Fibroblast of upper back skin (primary cell): ENCODE measurements around the gene AQP12A.
"Not testable (repeated sequence)": the region's sequence is repeated elsewhere in the genome, so short reads cannot be mapped to it uniquely, and the experiment has no call there.

Source experiments
- DNase-seq: peaks from one replicate; pipeline ENCODE4 v3.0.0-alpha.2; 2013

The AQP12A gene, protein sequence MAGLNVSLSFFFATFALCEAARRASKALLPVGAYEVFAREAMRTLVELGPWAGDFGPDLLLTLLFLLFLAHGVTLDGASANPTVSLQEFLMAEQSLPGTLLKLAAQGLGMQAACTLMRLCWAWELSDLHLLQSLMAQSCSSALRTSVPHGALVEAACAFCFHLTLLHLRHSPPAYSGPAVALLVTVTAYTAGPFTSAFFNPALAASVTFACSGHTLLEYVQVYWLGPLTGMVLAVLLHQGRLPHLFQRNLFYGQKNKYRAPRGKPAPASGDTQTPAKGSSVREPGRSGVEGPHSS

DNA sequence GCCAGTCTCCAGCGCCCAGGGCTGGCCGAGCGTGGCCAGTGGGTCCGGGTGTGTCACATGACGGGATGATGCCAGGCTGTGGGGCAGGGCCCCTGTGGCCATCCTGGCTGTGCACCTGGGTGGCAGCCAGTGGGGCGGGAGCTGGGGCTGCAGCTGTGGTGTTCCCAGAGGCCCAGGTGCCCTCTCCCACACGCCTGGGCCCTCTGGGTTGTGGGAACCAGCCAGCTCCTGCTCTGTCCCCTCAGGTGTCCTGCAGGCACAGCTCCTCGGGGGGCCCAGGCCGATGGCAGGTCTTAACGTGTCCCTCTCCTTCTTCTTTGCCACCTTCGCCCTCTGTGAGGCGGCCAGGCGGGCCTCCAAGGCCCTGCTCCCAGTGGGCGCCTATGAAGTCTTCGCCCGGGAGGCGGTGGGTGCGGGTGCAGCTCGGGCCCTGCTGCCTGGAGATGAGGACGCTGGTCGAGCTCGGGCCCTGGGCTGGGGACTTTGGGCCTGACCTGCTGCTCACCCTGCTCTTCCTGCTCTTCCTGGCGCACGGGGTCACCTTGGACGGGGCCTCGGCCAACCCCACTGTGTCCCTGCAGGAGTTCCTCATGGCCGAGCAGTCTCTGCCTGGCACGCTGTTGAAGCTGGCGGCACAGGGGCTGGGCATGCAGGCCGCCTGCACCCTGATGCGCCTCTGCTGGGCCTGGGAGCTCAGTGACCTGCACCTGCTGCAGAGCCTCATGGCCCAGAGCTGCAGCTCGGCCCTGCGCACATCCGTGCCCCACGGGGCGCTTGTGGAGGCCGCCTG is at the start of gene AQP12A:
Gene AQP12A (plus strand): TSS at position 236 of the 790 bp plus-strand sequence. CDS start 48 bp downstream, at position 284.
- not testable (repeated sequence) for DNase-seq

- DNase-seq: no peak
Measured at GRCh38 chr2:240642061-240642805, 49.4 kb upstream of the AQP12A start.

DNA sequence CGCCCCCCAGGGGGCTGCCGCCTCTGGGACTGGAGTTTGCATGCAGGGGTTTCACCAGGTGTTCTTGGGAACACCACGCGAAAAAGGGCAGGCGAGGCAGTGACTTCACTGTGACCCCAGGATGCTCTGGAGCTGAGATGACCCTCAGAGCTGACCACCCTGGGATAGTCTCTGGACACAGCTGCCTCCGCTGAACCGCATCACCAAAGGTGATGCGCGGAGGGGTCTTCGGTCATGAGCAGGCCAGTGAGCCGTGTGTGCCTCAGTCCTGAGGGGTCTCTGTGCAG is 48.9 kb upstream of the AQP12A start:
- no peak for DNase-seq

DNA sequence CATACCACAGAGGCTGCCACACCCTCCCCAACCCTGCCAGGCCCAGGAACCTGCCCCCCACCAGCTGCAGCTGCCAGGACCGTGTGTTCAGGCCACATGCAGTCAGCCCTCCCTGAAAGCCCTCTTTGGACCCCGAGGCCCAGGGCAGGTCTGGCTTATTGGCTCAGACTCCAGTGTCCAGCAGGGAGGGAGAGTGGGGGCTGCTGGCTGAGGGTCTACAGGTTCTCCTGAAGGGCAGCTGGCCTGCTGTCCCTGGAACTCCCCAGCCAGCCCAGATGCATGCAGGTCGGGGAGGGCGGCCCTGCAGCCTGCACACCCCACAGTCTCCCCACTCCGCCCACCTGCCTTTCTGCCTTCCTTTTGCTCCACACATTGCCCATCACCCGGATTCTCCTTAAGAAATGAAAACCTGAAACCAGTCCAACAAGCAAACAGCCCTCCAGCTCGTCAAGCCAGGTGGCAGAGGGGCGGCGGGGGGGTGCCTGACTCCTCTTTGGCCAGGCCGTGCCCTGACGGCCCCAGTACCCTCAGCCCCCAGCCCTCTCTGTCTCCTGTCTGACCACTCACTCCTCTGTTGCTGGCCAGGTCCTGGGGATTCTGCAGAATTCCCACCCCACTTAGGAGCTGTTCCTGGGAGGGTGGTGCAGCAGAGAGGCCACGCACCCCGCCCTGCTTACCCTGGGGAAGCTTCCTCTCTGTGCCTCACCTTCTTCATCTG is 48.4 kb upstream of the AQP12A start:
- DNase-seq: no peak

- DNase-seq: no peak
Measured at GRCh38 chr2:240643811-240644150, 47.9 kb upstream of the AQP12A start.

- DNase-seq: no peak
Measured at GRCh38 chr2:240644171-240644651, 47.5 kb upstream of the AQP12A start.

GRCh38 chr2:240644859-240645301 is 46.8 kb upstream of the AQP12A start:
- DNase-seq: no peak

- DNase-seq: no peak
Measured at GRCh38 chr2:240645346-240645745, 46.3 kb upstream of the AQP12A start.

- DNase-seq: no peak
Measured at GRCh38 chr2:240645801-240646175, 45.9 kb upstream of the AQP12A start.

- no peak for DNase-seq
Measured at GRCh38 chr2:240646176-240646899, 45.3 kb upstream of the AQP12A start.

DNA sequence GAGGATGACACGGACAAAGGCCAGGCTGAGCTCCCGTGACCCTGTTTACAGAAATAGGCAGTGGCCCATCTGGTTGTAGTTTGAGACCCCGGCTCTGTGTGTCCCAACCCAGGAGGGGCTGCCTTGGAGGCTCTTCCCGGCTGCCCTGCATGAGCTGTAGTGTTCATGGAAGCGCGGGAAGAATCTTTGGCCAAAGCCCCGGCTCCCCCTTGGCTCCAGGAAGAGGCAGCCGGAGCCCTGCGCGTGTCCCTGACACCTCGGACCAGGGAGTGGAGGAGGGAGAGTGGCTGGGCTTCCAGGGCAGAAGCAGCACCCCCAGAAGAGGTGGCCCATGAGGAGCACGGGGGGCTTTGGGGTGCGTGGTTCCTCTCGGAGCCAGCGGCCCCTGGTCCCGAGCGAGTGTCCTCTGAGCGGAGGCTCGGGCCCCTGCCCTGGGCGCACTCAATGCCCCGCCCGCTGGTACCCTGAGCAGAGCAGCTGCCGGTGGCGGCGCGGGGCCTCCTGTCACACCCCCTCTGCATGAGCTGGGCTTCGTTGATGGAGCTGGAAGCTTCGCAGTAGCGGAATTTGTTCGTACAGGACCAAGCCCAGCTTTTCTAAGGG is 44.7 kb upstream of the AQP12A start:
- DNase-seq: no peak

DNA sequence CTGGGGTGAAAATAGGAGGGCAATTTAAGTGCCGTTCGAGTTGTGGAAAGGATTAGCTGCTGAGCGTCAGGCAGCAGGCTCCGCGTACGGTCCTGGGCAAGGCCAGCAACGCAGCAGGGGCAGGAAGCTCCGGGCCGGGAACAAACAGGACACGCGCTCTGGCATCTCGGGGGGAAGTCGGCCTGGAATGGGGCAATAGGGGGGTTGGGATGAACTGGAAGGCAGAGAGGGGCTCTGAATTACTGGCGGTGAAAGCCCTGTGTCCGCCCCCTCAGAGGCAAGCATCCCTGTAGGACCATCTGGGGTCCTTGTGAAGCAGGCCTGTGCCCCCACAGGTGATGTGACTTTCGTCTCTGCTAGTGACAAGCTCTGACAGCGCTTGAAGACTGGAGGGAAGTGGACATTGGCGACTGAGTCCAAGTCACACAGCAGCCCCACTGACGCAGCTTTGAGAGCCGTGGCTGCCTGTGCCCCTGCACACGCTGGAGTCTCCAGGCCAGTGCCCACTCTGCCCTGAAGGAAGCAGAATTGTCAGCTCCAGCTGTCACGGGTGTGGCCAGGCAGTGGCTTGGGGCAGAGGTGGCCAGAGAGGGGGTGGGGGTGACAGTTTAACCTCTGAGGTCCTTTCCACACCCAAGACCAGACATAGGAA is 44.0 kb upstream of the AQP12A start:
- no peak for DNase-seq

GRCh38 chr2:240648155-240648649 is 43.5 kb upstream of the AQP12A start:
- no peak for DNase-seq

GRCh38 chr2:240648650-240649275 is 42.9 kb upstream of the AQP12A start:
- no peak for DNase-seq

- no peak for DNase-seq
Measured at GRCh38 chr2:240649331-240649730, 42.3 kb upstream of the AQP12A start.

- DNase-seq: no peak
Measured at GRCh38 chr2:240650254-240650965, 41.3 kb upstream of the AQP12A start.

DNA sequence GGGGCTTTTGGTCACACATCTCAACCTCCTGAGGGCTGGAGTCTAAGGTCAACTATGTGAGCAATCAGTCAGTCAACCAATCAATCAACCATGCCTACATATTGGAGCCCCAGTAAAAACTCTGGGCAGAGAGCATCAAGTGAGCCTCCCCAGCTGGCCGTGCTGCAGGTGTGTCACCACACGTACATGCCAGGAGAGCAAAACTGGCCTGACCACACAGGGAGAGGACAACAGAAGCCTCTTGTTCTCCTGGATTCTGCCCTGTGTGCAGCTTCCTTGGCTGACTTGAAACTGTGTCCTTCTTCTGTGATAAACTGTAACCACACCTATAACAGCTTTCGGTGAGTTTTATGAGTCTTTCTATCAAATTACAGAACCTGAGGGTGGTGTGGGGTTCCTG is 40.5 kb upstream of the AQP12A start:
- DNase-seq: no peak

DNA sequence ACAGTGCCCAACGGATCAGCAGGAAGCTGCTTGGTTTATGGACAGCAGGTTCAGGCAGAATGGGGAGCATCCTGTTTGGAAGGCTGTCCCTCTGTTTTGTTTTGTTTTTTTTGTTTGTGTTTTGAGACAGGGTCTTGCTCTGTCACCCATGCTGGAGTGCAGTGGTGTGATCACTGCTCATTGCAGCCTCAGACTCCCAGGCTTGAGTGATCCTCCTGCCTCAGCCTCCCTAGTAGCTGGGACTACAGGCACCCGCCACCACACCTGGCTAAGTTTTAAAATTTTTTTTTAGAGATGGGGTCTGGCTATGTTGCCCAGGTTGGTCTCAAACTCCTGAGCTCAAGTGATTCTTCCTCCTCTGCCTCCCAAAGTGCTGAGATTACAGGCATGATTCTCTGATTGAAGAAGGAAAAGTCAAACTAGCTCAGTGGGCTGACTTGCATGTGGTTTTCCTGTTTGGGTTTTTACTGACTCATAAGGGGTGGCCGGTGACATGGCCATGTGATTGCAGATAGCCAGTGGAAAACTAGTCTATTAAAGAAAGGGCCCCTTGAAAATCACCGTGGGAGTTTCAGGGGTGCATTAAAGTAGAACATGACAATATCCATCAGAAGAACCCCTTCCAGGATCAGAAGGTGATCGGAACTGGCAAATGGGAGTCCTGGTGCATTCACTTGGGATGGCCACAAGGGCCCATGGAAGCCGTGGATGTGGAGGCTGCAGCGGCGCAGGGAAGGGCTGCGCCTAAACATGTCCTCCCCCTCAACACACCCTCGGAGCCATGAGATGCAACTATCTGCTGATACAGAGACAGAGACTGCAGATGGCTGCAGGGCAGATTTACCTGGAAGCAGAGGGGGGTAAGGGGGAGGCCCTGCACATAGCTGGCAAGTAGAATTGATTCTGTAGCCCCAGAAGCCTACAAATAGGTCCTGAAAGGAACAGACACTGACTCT is 35.5 kb upstream of the AQP12A start:
- DNase-seq: peak; percentile 5

- not testable (repeated sequence) for DNase-seq
Measured at GRCh38 chr2:240659883-240660282, 31.8 kb upstream of the AQP12A start.
